SK-N-SH (cell line): Measurements from ENCODE around the gene UVRAG. TPM values are rescaled to one million over a fixed set of nuclear protein-coding genes. Genes with fewer than 3 reads are reported as not detected.

Experiments
- CTCF ChIA-PET: fragments of 300-600, 350-600 bp; formaldehyde crosslinking; extraction: SDS; loops from one replicate; lab custom pipeline; 2021; lab: Yijun Ruan, JAX
- POLR2A ChIA-PET: fragments of 350-600 bp; sonication (Branson Sonifier 250); formaldehyde crosslinking; extraction: SDS; loops from one replicate; lab custom pipeline; 2020; ENCODE audit warnings: antibody characterized with exemption, inconsistent platforms; lab: Yijun Ruan, JAX
- DNase-seq: peaks from one replicate; pipeline ENCODE4 v3.0.0; 2012
- H2AFZ ChIP-seq: fragments of 200-600 bp; sonication (generic); 2 replicates; pipeline ENCODE4 v1.8.1; 2016; ENCODE audit warnings: antibody characterized with exemption, mild to moderate bottlenecking, low read depth
- H3F3A ChIP-seq: fragments of 200-600 bp; sonication (generic); replicated peaks from 2 replicates; pipeline ENCODE3; 2016; ENCODE audit warnings: antibody characterized with exemption, mild to moderate bottlenecking; ENCODE audit not compliant: insufficient read depth
- H3K27ac ChIP-seq, 2 experiments: fragments of 200-500 bp in 1 of 2; fragments of 200-600 bp in 1 of 2; sonication (Bioruptor generic) in 1 of 2; sonication (generic), shearing (Covaris generic) in 1 of 2; 2 replicates each; pipeline versions ENCODE4 v1.5.1 to v1.6.1; 2014 to 2016; ENCODE audit warnings: low read depth in 2 of 2, inconsistent platforms in 1 of 2, low read length in 1 of 2, mild to moderate bottlenecking in 1 of 2, mixed read lengths in 1 of 2
- H3K27me3 ChIP-seq: fragments of 200-600 bp; sonication (generic), shearing (Covaris generic); 2 replicates; pipeline ENCODE4 v1.6.1; 2016; ENCODE audit warnings: mixed run types; ENCODE audit not compliant: insufficient read depth
- H3K36me3 ChIP-seq, 2 experiments: fragments of 200-500 bp in 1 of 2; fragments of 200-600 bp in 1 of 2; sonication (Bioruptor generic) in 1 of 2; sonication (generic) in 1 of 2; replicated peaks in 1 of 2; 2 replicates each; pipeline versions ENCODE3 to v1.5.1; 2014 to 2016; ENCODE audit warnings: low read length in 1 of 2, mild to moderate bottlenecking in 1 of 2; ENCODE audit not compliant: insufficient read depth in 2 of 2, control insufficient read depth in 1 of 2
- H3K4me1 ChIP-seq, 2 experiments: fragments of 200-500 bp in 1 of 2; fragments of 200-600 bp in 1 of 2; sonication (Bioruptor generic) in 1 of 2; sonication (generic), shearing (Covaris generic) in 1 of 2; 2 replicates each; pipeline versions ENCODE4 v1.5.1 to v1.6.1; 2014 to 2016; ENCODE audit warnings: low read depth in 1 of 2, low read length in 1 of 2, mixed run types in 1 of 2; ENCODE audit not compliant: insufficient read depth in 2 of 2, control insufficient read depth in 1 of 2
- H3K4me2 ChIP-seq: fragments of 200-600 bp; sonication (generic), shearing (Covaris generic); 2 replicates; pipeline ENCODE4 v1.6.1; 2017; ENCODE audit warnings: mixed run types
- H3K4me3 ChIP-seq, 2 experiments: fragments of 200-500 bp in 1 of 2; fragments of 200-600 bp in 1 of 2; sonication (Bioruptor generic) in 1 of 2; sonication (generic), shearing (Covaris generic) in 1 of 2; 2 replicates each; pipeline versions ENCODE4 v1.5.1 to v1.8.1; 2014 to 2016; ENCODE audit warnings: low read depth in 2 of 2, inconsistent platforms in 1 of 2, low read length in 1 of 2, mild to moderate bottlenecking in 1 of 2, mixed read lengths in 1 of 2, moderate library complexity in 1 of 2
- H3K79me2 ChIP-seq: fragments of 200-600 bp; sonication (generic); 2 replicates; pipeline ENCODE4 v1.8.1; 2017; ENCODE audit warnings: mild to moderate bottlenecking; ENCODE audit not compliant: insufficient read depth
- H3K9ac ChIP-seq: fragments of 200-600 bp; sonication (generic); 2 replicates; pipeline ENCODE4 v1.6.1; 2017; ENCODE audit warnings: mixed run types
- H3K9me2 ChIP-seq: fragments of 200-600 bp; sonication (generic); 2 replicates; pipeline ENCODE4 v1.6.1; 2017; ENCODE audit warnings: mixed run types
- H3K9me3 ChIP-seq: fragments of 200-600 bp; sonication (generic); 2 replicates; pipeline ENCODE4 v1.6.1; 2017; ENCODE audit warnings: mixed run types, mild to moderate bottlenecking, moderate library complexity
- H4K20me1 ChIP-seq: fragments of 200-600 bp; sonication (generic); 2 replicates; pipeline ENCODE4 v1.6.1; 2017; ENCODE audit warnings: mild to moderate bottlenecking, mixed run types; ENCODE audit not compliant: insufficient read depth
- CHD2 ChIP-seq: fragments of 150-350 bp; IDR thresholded peaks from 2 replicates; pipeline ENCODE4 v1.6.1; 2018; ENCODE audit warnings: low read length; ENCODE audit not compliant: partially characterized antibody
- ELF1 ChIP-seq: IDR thresholded peaks from 2 replicates; pipeline ENCODE4 v1.4.0; 2012
- EP300 ChIP-seq, 2 experiments: IDR thresholded peaks; 2 replicates each; pipeline versions ENCODE4 v1.4.0 to v1.6.1; 2012; ENCODE audit warnings: borderline replicate concordance in 1 of 2, low read depth in 1 of 2, low read length in 1 of 2
- EZH2phosphoT487 ChIP-seq: fragments of 200-600 bp; sonication (generic); IDR thresholded peaks from 2 replicates; pipeline ENCODE4 v1.6.1; 2017; ENCODE audit warnings: low read depth, mixed run types, mild to moderate bottlenecking, antibody characterized with exemption, moderate library complexity, borderline replicate concordance
- GABPA ChIP-seq: IDR thresholded peaks from 2 replicates; pipeline ENCODE4 v1.4.0; 2012; ENCODE audit warnings: low read depth, mild to moderate bottlenecking
- GATA2 ChIP-seq: sonication (generic); formaldehyde crosslinking; IDR thresholded peaks from 2 replicates; pipeline ENCODE4 v1.5.0; 2020; ENCODE audit warnings: mild to moderate bottlenecking, missing genetic modification reagents
- MEF2A ChIP-seq: IDR thresholded peaks from 2 replicates; pipeline ENCODE4 v1.4.0; 2012; ENCODE audit warnings: low read depth, borderline replicate concordance
- NFIC ChIP-seq: IDR thresholded peaks from 2 replicates; pipeline ENCODE4 v1.4.0; 2012; ENCODE audit warnings: borderline replicate concordance
- RCOR1 ChIP-seq: fragments of 150-350 bp; IDR thresholded peaks from 2 replicates; pipeline ENCODE4 v1.6.1; 2017; ENCODE audit warnings: antibody characterized with exemption, low read length
- RXRA ChIP-seq: IDR thresholded peaks from 2 replicates; pipeline ENCODE4 v1.4.0; 2012; ENCODE audit warnings: low read depth, mild to moderate bottlenecking, borderline replicate concordance
- SIN3A ChIP-seq: IDR thresholded peaks from 2 replicates; pipeline ENCODE4 v1.6.1; 2012; ENCODE audit warnings: low read depth, mild to moderate bottlenecking, low read length, moderate library complexity, borderline replicate concordance
- TAF1 ChIP-seq: IDR thresholded peaks from 2 replicates; pipeline ENCODE4 v1.6.1; 2012; ENCODE audit warnings: low read depth, mild to moderate bottlenecking, low read length, moderate library complexity, borderline replicate concordance
- USF1 ChIP-seq: IDR thresholded peaks from 2 replicates; pipeline ENCODE4 v1.4.0; 2012; ENCODE audit warnings: low read depth, borderline replicate concordance
- USF2 ChIP-seq: fragments of 150-350 bp; IDR thresholded peaks from 2 replicates; pipeline ENCODE4 v1.6.1; 2017; ENCODE audit warnings: antibody characterized with exemption, low read length, low read depth, borderline replicate concordance
- WGBS: methylation state at CpG from one replicate; pipeline ENCODE4 v1.1.6; 2017; ENCODE audit warnings: low lambda C conversion rate; 5-methylcytosine and 5-hydroxymethylcytosine counted together
- polyA plus RNA-seq, 3 experiments: library from polyadenylated mRNA; depleted of rRNA; stranded (reverse); fragments of >200 nt; gene quantifications; 2 replicates each; pipeline ENCODE4 v1.2.3, GENCODE V29; 2012
- TF ChIP-seq, protein P1 (sequence below): IDR thresholded peaks from 2 replicates; pipeline ENCODE4; 2012
- TF ChIP-seq, protein P2 (sequence below): IDR thresholded peaks from 2 replicates; pipeline ENCODE4 v1.4.0; 2012; ENCODE audit warnings: low read depth

Gene UVRAG
- polyA plus RNA-seq, 1 of the 3 experiments (the other 2 are of a cell fraction): 5.8 TPM

GRCh38 chr11:76152741-76153570, 337.9 kb downstream of the UVRAG start:
- no peak for DNase-seq
- CTCF ChIA-PET: interaction anchor here (1.2 kb wide), 1 partner anchor 55 kb away, joined by 5 read pairs; no protein-coding TSS in a partner anchor
- Histone ChIP-seq H3K36me3 (no peaks in the 10 kb centered on the region), H3K79me2 (no peaks in the 10 kb centered on the region), H3K9me3 (no peaks in the 10 kb centered on the region), H3K27me3 (no peaks in the 10 kb centered on the region), H3K4me1 (peaks cover 0 to 44% of the 10 kb centered on the region in 2 experiments; a peak in 2 of 4 replicates), H3F3A (no peaks in the 10 kb centered on the region), H3K27ac (no peak overlapping the region), H3K4me2 (no peak overlapping the region), H3K4me3 (no peak overlapping the region), H3K9ac (no peak overlapping the region), H3K9me2 (no peaks in the 10 kb centered on the region), H2AFZ (no peak overlapping the region), H4K20me1 (no peaks in the 10 kb centered on the region)
- TF ChIP-seq GATA2 (CRISPR knock-in tag) (no peak), MEF2A (no peak), USF2 (no peak), USF1 (no peak), EP300 (IDR thresholded peaks at IDR 0.05; ENCODE audit: borderline replicate concordance in 1 of 2, low read depth in 1 of 2, low read length in 1 of 2) (no peak), NFIC (no peak), SIN3A (no peak), EZH2phosphoT487 (no peak), RCOR1 (no peak), TAF1 (no peak), GABPA (no peak), RXRA (no peak), ELF1 (no peak), CHD2 (no peak)
- TF ChIP-seq, protein P1, sequence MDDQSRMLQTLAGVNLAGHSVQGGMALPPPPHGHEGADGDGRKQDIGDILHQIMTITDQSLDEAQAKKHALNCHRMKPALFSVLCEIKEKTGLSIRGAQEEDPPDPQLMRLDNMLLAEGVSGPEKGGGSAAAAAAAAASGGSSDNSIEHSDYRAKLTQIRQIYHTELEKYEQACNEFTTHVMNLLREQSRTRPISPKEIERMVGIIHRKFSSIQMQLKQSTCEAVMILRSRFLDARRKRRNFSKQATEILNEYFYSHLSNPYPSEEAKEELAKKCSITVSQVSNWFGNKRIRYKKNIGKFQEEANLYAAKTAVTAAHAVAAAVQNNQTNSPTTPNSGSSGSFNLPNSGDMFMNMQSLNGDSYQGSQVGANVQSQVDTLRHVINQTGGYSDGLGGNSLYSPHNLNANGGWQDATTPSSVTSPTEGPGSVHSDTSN: no peak
- TF ChIP-seq, protein P2, sequence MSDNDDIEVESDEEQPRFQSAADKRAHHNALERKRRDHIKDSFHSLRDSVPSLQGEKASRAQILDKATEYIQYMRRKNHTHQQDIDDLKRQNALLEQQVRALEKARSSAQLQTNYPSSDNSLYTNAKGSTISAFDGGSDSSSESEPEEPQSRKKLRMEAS: no peak
- POLR2A ChIA-PET: no interaction called here
- 91% methylated on average over 13 of the region's 13 CpGs for whole genome bisulfite sequencing
